Left hindlimb (tissue), 1 donor: ENCODE data around the gene IRF2BPL.
A peak's percentile ranks its signal among the peaks of the same experiment; 100 is the strongest.

Experiments used
- DNase-seq: peaks from one replicate; pipeline ENCODE4 v3.0.0-alpha.2; 2018

Gene IRF2BPL

DNA sequence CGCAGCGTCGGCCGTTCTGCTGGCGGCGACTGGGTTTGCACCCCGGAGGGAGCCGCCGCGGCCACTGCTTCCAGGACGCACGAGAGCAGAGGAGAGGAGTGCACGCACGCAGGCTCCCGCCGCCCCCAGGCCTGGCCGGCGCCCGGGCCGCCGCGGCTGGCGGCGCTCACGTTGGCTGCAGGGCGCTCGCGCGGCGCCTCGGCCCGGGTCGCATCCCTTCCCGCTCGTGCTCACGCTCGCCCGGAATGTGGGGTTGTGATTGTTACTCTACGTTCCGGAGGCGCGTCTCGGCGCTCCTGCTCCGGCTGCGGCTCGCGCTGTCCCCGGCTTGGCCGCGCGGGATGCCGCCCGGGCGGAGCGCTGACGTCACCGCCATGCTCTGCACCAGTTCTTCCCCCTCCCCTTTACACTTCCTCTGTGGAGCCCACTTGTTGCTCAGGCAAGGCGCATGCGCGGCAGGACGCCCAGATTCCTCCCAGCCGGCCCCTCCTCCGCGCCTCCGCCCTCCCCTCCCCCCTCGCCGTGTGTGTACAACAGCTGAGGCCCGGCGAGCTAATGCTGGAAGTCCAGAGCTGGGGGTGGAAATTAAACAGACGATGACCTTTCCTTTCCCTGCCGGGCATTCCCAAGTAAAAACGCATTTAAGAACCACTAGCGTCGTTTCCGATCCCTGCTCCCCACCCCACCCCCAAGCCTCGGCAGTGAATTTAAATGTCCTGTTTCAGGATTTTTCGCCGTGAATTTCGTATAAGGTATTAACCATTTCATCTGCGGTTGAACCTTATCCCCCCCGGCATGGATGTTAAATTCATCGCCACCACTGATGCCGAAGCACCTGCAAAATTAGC is at the start of gene IRF2BPL:
TSS of gene IRF2BPL (minus strand) at position 325 of the 848 bp plus-strand sequence. CDS start 916 bp downstream, outside the sequence.
- peak; percentile 100 for DNase-seq

- DNase-seq, result no peak
Observed at GRCh38 chr14:77077040-77077439, 48.5 kb upstream of the IRF2BPL start.

DNA sequence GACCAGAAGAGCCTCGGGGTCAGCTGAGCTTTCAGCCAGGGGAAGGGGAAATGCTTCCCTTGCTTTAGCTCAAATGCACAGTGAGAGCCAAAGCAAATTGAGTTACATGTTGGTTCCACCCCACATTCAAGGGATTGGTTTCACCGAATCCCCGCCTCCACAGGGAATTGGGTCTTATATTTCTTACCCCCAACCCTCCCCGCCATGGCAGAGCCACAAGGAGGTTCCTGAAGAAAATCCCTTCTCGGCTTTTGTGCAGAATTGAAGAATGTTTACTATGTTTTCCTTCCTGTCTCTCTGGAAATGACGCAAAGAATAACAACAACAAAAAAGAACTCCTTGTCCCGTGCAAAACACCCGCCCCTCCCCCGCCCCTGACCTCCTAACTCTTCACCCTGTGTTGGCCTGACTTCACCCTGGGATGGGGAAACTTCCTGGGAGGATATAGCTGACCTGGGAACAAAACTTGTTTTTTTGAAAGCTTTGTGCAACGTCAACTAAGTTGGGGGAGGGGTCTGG is 47.7 kb upstream of the IRF2BPL start:
- peak; percentile 68 for DNase-seq

DNA sequence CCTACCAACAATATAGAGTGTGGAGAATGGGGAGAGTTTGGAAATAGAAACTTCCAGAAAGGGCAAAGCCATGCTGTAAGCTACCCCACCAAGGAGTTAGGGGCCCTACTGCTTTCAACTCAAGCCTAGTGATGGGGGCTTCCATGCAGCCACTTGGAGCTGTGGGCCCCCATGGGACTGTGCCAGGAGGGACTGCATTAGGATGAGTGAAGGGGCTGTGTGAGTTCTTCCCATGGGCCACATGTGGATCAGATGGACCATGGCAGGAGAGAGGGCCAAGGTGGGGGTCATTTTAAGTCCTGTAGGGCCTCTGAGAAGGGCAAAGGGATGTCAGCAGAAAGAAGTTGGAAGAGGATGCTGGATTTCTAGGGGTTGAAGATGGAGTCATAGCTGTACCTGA is 46.5 kb upstream of the IRF2BPL start:
- DNase-seq, result no peak

DNA sequence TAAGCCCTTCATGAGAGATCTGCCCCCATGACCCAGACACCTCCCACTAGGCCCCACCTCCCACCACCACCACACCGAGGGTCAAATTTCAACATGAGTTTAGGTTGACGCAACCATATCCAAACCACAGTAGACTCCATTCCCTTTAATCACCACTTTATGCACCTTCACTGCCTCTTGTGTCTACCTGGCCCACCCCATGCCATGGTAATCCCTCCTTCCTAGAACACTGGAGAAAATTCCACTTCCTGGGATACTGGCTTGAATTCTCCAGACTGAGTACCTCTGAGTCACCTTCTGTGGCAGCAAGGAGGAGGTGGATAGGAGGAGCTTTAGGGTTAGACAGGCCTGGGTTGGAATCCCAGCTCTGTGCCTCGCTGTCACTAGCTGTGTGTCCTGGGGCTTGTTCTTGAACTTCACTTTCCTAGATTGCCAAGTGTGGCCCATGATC is 43.5 kb upstream of the IRF2BPL start:
- DNase-seq, result no peak

- DNase-seq, result no peak
Observed at GRCh38 chr14:77069551-77069950, 41.0 kb upstream of the IRF2BPL start.

DNA sequence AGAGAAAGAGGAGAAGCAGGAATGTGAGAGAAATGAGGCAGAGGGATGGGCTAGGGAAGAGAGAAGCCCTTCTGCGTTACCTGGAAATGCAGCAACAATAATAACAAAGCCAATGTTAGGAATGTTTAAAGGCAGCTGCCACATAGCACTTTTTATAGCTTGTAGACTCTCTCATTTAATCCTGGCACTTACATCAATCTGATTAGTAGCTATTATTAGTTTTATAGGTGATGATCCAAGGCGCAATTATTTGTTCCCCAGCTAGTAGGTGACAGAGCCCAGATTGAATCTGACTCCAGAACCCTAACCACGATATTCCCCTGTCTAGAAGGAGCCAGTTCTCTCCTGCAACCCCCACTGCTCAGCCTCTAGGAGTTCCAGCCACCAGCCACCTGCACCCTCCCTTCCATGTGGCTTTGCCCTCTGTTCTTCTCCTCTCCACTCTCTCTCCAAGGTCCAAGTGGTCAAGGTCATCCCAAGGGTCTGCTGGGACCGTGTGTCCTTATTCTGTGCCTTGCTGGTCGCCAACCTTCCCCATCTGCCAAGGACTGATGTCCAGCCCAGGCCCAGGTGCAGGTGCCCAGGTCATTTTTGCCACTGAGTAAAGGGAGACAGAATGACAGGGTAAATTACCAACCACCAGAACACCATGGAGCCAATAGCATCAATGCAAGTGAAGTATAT is 40.2 kb upstream of the IRF2BPL start:
- DNase-seq, result no peak

DNA sequence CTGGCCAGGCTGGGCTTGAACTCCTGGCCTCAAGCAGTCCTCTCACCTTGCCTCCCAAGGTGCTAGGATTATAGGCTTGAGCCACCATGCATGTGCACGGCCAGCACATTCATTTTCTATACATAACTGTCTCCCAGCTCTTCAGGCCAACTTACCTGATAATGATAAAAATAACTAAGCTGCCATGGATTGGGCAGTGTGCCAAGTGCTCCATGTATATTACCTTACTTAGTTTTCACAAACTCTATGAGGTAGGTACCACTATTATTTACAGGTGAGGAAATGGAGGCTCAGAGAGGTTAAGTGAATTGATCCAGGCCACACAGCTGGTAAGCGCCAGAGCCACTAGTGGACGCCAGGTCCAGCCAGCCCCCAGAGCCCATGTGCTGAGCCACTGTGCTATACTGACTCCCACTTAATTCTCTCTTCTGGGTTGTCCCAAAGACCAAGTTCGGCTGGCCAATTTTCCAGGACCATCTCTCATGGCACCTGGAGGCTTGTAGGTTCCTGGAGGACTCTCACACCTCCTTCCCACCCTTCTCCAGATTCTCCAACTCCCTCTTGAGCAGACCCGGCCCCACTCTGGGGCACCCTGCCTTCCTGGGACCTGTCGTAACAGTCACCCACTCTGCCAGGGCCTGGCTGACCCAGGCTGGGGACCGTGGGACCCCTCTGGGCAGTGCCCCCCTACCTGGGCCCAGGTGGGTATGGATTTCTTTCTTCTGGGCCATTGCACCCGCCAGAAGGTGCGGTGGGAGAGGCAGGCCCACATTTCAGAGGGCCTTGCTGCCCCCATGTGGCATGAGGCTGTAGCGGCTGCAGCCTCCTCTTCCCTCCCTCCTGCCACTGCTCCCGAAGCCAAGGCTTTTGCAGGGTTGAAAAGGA is 39.4 kb upstream of the IRF2BPL start:
- peak; percentile 73 for DNase-seq

DNA sequence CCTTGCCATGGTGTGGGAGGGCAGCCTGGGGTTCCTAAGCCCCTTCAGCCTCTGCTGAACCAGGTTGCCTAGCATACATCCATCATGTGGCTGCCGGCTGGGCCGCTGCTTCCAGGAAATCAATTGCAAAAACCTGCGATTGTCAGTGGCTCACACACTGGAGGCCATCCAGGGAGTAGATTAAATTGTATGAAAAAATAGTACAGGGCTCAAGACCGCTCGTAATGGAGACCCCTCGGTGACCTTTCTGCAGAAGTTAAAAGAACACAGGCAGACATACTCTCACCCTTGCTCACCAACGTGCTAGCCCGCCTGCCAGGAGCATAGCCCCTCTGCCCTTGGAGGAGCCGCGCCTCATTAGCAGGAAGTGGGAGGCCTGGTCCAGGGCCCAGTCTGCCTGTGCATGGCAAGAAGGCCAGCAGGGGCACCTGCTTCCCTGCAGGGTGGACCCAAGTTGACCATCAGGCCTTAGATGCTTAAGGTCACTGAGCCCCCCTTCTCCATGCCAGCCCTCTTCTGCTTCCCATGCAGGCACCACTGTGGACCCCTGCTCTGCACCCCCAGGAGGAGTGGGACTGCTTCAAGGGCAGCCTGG is 38.2 kb upstream of the IRF2BPL start:
- no peak for DNase-seq

GRCh38 chr14:77065851-77066577 is 37.5 kb upstream of the IRF2BPL start:
- DNase-seq, result no peak

GRCh38 chr14:77064521-77065178 is 36.1 kb upstream of the IRF2BPL start:
- no peak for DNase-seq

DNA sequence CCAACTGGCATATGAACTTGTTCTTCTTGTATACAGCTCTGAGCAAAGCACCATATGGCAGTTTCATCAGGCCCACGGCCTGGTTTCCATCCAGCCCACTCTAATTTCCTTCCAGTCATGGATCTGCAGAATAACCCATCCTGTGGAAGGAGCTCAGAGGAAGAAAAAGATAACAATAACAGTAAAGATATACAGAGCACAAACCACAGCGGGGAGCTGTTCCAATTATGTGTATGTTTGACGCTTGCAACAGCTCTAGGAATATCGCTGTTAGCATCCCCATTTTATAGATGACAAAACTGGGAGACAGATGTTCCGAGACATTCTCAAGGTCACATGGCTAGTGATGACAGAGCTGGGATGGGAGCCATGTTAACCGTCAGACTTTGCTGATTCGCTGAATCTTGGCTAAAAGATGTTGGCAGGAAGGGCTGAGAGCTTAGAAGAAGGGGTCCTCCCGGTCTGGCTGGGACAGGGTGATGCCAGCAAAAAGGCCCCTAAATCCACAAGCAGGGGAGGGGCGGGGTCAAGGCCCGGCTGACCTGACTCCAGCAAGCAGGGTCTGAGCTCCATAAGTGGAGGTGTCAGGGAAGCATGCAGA is 35.2 kb upstream of the IRF2BPL start:
- DNase-seq, result no peak

DNA sequence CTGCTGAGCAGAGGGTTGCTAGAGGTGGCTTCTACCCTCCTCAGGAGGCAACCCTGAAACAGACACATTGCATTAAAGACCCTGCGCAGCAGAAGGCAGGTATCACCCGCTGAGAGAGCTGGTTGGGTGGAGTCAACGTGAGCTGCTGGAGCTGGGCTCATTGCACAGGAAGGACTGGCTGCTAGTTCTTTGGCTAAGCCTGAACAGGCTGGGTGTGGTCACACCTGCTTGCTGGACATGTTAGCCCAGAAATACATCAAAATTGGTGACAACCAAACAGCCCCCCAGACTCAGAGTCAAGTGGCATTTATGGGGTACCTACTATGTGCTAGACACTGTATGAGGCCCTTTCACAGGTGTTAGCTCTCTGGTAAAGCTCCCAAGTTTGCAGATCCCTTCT is 33.8 kb upstream of the IRF2BPL start:
- no peak for DNase-seq

DNA sequence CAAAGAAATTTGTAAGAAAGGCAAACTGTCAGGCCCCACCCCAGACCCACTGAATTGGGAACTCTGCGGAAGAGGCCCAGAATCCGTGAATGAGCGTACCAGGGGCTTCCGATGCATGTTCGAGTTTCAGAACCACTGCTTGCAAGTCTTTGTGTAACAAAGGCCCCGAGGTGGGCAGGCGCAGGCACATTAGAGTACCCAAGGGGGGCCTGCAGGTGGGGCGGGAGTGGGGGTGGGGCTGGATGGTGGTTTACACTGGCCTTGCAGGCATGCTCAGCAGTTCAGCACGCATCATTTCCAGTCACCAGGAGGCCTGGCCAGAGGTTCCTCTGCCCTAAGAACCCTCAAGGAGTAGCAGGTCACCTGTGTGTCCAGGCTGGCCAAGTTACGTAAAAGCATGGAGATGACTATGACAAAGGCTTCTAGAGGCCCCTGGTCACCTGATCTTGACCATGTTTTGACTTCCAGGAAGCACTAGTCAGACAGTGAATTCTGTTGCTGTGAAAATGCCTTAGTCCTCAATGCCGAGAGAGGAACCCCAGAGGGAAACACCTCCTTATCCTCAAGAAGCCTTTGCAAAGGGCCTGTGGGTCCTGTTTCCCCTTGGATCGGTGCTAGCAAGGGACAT is 33.2 kb upstream of the IRF2BPL start:
- DNase-seq, result no peak

DNA sequence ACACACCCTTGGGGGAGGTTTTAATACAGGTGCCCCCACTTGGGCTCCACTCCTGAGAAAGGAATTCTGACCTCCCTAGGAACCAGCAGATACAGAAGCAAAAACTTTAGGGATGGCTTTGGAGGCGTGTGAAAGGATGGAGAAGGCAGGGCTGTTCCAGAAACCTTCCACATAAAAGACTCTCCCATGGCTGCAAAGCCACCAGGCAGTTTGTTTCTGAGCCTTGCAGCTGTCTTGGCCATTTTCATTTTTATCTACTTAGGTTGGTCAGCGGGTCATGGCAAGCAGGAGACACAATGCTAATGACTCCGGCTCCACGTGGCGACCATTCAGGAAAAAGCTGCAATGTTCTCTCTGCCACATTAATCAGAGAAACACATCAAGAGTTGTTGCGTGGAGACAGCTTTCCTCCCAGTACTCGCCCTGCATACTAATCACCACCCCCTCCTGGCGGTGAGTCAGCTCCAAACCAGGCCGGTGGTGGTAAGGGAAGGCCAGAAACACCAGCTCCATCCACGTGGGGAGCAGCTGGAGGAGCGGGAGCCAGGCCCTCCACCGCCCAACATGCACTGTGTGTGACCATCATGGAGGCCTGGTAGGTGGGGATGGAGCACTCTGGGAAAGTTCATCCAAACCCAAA is 30.9 kb upstream of the IRF2BPL start:
- DNase-seq, result no peak

- no peak for DNase-seq
Observed at GRCh38 chr14:77058785-77059184, 30.3 kb upstream of the IRF2BPL start.

DNA sequence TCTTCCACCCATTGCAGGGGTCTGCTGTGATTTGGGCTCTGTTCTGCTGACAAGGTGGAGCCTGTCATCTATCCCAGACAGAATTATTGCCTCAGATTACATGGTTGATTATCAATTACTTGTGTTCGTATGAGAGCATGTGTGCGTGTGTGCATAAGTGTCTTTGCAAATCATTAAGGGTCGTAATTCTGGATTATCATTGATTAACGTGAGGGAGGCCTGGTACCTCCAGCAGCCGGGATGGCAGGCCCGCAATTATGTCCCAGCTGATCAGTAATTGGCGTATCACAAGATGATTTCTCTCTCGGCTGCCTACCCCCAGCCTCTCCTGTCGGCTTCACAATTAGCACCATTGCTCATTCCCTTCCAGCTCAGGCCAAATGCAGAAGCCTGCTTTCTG is 29.6 kb upstream of the IRF2BPL start:
- no peak for DNase-seq

DNA sequence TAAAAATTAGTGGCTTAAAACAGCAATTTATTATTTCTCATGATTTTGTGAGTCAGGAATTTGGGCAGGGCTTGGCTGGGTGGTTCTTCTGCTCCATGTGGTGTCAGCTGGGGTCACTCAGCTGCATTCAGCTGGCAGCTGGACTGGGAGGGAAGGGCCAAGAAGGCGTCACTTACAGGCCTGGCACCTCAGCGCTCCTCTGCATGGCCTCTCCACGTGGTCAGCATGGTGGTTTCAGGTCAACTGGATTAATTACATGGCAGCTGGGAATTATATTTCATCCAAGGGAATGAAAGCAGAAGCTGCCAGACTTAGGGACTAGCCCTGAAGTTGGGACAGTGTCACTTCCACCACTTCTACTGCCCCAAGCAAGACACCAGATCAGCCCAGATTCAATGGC is 27.5 kb upstream of the IRF2BPL start:
- no peak for DNase-seq

DNA sequence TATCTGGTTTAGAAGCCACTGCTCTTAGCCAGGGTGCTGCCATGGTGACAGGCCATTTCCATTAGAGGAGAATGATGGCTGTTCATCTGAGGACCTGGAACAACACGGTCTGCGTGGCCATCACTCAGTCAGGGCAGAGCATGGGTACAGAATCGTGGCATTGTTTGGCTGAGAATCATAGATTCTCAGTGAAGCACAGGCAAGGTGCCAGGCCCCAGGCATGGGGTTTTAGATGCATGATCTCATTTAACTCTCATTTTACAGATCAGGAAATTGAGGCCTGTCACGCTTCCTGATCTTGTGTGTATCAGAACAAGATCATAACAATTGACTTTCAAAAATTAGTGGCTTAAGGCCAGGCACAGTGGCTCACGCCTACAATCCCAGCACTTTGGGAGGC is 26.8 kb upstream of the IRF2BPL start:
- DNase-seq, result no peak
